GM10266 (cell line): ENCODE measurements around the gene NFIC.

Experiments
- DNase-seq: peaks from one replicate; pipeline ENCODE4 v3.0.0; 2012; ENCODE audit errors: extremely low spot score
- TF ChIP-seq, protein P1 (sequence below): IDR thresholded peaks from 2 replicates; pipeline ENCODE4 v1.5.1; 2012; ENCODE audit warnings: mild to moderate bottlenecking, low read depth; ENCODE audit not compliant: control insufficient read depth, insufficient read depth; ENCODE audit errors: missing control alignments

The NFIC gene

DNA sequence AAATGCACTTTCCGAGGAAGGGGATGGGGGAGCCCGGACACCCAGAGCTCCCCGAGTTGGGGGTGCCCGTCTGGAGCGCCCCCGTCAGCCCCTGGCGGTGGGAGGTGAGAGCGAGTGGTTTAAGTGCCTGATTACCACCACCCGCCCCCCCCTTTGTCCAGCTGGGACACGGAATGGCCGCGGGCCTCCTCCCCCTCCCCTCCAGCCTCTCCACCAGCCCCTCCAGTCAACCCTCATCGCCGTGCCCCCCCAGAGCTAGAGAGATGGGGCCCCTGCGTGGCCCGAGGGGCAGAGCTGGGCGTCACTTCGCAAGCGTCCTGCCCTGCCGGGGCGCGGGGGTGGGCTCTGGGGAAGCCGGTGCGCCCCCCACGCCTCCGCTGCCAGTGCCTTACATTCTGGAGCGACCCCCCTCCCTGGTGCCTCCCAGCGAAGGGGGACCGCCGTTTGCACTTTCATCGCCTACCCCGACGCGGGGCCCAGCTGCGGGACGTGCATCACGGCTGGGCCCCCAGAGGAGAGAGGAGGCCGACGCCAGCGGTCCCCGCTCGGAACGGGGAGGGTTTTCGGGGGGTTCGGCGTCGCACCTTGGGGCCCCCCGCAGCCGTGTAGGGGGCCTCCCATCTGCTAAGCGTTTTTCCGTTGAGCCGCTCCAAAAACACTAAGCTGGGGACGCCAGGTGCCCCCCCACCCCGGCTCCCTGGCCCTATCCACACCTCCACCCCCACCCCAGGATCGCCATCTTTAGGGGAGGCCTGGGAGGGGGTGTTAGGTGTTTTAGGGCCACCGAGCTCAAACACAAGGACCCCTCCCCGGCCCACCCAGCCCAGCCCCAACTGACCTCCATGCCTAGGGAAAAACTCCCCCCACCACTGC lies 97.6 kb downstream of the NFIC start:
- TF ChIP-seq, protein P1, sequence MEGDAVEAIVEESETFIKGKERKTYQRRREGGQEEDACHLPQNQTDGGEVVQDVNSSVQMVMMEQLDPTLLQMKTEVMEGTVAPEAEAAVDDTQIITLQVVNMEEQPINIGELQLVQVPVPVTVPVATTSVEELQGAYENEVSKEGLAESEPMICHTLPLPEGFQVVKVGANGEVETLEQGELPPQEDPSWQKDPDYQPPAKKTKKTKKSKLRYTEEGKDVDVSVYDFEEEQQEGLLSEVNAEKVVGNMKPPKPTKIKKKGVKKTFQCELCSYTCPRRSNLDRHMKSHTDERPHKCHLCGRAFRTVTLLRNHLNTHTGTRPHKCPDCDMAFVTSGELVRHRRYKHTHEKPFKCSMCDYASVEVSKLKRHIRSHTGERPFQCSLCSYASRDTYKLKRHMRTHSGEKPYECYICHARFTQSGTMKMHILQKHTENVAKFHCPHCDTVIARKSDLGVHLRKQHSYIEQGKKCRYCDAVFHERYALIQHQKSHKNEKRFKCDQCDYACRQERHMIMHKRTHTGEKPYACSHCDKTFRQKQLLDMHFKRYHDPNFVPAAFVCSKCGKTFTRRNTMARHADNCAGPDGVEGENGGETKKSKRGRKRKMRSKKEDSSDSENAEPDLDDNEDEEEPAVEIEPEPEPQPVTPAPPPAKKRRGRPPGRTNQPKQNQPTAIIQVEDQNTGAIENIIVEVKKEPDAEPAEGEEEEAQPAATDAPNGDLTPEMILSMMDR, result no peak
- DNase-seq, result no peak

DNA sequence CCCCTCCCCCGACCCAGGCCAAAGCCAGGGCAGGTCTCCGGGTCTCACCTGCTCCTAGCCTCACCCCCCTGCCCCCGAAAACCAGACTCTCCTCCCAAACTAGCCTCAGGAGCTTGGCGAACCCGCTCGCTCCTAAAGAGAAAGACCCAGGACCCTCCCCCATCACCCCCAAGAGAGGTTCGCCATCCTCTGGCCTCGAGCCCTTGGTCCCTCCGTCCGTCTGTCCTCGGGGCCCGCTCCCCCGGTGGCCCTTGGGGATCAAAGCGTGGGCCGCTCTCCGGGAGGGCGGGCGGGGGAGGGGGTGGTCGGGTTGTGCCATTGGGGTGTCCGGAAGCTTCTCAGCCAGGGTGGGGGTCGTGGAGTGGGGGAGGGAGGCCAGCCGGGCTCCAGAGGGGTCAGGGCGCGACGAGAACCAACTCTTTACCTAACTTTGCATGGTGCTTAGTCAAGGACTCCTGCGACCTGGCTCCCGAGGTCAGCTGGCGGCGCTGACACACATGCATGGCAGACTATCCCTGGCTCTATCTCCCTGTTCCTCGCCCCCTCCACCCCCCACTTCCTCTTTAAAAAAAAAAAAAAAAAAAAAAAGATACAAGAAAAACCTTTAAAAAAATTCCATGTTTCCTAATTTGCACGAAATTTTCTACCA lies 98.3 kb downstream of the NFIC start:
- DNase-seq, result no peak
- TF ChIP-seq, protein P1, result no peak

- no peak for DNase-seq
- TF ChIP-seq, protein P1, result no peak
These were observed 99.2 kb downstream of the NFIC start for GRCh38 chr19:3465552-3465951.

GRCh38 chr19:3466635-3467034 lies 100.3 kb downstream of the NFIC start:
- no peak for DNase-seq

GRCh38 chr19:3467437-3468198 lies 101.2 kb downstream of the NFIC start:
- no peak for DNase-seq
- TF ChIP-seq, protein P1, result no peak

More at GRCh38 chr19:3466635-3467034, 100.3 kb downstream of the NFIC start:
- TF ChIP-seq, protein P1, result no peak

GRCh38 chr19:3468211-3468610 lies 101.8 kb downstream of the NFIC start:
- TF ChIP-seq, protein P1, result no peak
- no peak for DNase-seq
